ENCODE measurements around the gene DNAJA3.

DNAJA3 gene

GRCh38 chr16:4425378-4426020 is at the start of gene DNAJA3:
DNAJA3 (plus strand) TSS chr16:4425868; CDS start chr16:4425882, 14 bp downstream.
- DNase-seq (ENCODE audit: low read depth in 4 of 4, low spot score in 1 of 4), result peak; percentile 80 to 88 (median 86)

GRCh38 chr16:4376126-4376892 is 49.4 kb upstream of the DNAJA3 start:
- DNase-seq (ENCODE audit: low read depth in 4 of 4, low spot score in 1 of 4), result no peak

GRCh38 chr16:4376893-4377572 is 48.6 kb upstream of the DNAJA3 start:
- DNase-seq (ENCODE audit: low read depth in 4 of 4, low spot score in 1 of 4), result no peak

- DNase-seq (ENCODE audit: low read depth in 4 of 4, low spot score in 1 of 4), result no peak
Measured at GRCh38 chr16:4377573-4378154, 48.0 kb upstream of the DNAJA3 start.

- no peak for DNase-seq (ENCODE audit: low read depth in 4 of 4, low spot score in 1 of 4)
Measured at GRCh38 chr16:4378161-4378666, 47.5 kb upstream of the DNAJA3 start.

- DNase-seq (ENCODE audit: low read depth in 4 of 4, low spot score in 1 of 4), result no peak
Measured at GRCh38 chr16:4378999-4379690, 46.5 kb upstream of the DNAJA3 start.

GRCh38 chr16:4380119-4381063 is 45.3 kb upstream of the DNAJA3 start:
- no peak for DNase-seq (ENCODE audit: low read depth in 4 of 4, low spot score in 1 of 4)

- DNase-seq (ENCODE audit: low read depth in 4 of 4, low spot score in 1 of 4), result no peak
Measured at GRCh38 chr16:4381072-4381934, 44.4 kb upstream of the DNAJA3 start.

- no peak for DNase-seq (ENCODE audit: low read depth in 4 of 4, low spot score in 1 of 4)
Measured at GRCh38 chr16:4381935-4382794, 43.5 kb upstream of the DNAJA3 start.

GRCh38 chr16:4382795-4383357 is 42.8 kb upstream of the DNAJA3 start:
- no peak for DNase-seq (ENCODE audit: low read depth in 4 of 4, low spot score in 1 of 4)

GRCh38 chr16:4383591-4384444 is 41.9 kb upstream of the DNAJA3 start:
- DNase-seq (ENCODE audit: low read depth in 4 of 4, low spot score in 1 of 4), result no peak

GRCh38 chr16:4384509-4384942 is 41.1 kb upstream of the DNAJA3 start:
- no peak for DNase-seq (ENCODE audit: low read depth in 4 of 4, low spot score in 1 of 4)

- no peak for DNase-seq (ENCODE audit: low read depth in 4 of 4, low spot score in 1 of 4)
Measured at GRCh38 chr16:4385066-4385788, 40.4 kb upstream of the DNAJA3 start.

GRCh38 chr16:4385789-4386450 is 39.7 kb upstream of the DNAJA3 start:
- DNase-seq (ENCODE audit: low read depth in 4 of 4, low spot score in 1 of 4), result no peak

- DNase-seq (ENCODE audit: low read depth in 4 of 4, low spot score in 1 of 4), result no peak
Measured at GRCh38 chr16:4386451-4386805, 39.2 kb upstream of the DNAJA3 start.

Measured in stimulated activated CD4-positive, alpha-beta T cell treated with anti-CD3 and anti-CD28 coated beads, Interleukin-1b, Interleukin-23, amount 100 ng/mL, for 24 hours (primary cell).